GM23338 (cell line): Measurements from ENCODE around the gene PTOV1.

ENCODE experiments used
- CREB1 ChIP-seq: fragments of 250-450 bp; sonication (Bioruptor Pico); IDR thresholded peaks from 2 replicates; pipeline ENCODE4 v1.5.0; 2020; ENCODE audit warnings: low read depth, mild to moderate bottlenecking, moderate library complexity
- EZH2 ChIP-seq: fragments of 200-600 bp; sonication (generic); IDR thresholded peaks from one replicate; pipeline ENCODE4 v1.8.0; 2017; ENCODE audit warnings: antibody characterized with exemption, mild to moderate bottlenecking, low read depth; ENCODE audit not compliant: unreplicated experiment
- EZH2phosphoT487 ChIP-seq: fragments of 200-600 bp; sonication (generic); IDR thresholded peaks from one replicate; pipeline ENCODE4 v1.8.1; 2018; ENCODE audit warnings: antibody characterized with exemption; ENCODE audit not compliant: unreplicated experiment
- JUNB ChIP-seq: IDR thresholded peaks from one replicate; pipeline ENCODE4 v1.6.1; 2016; ENCODE audit warnings: antibody characterized with exemption; ENCODE audit not compliant: unreplicated experiment
- NANOG ChIP-seq: IDR thresholded peaks from 2 replicates; pipeline ENCODE4 v1.6.1; 2016; ENCODE audit warnings: antibody characterized with exemption, borderline replicate concordance
- POLR2AphosphoS5 ChIP-seq: IDR thresholded peaks from 2 replicates; pipeline ENCODE4 v1.6.1; 2016; ENCODE audit warnings: antibody characterized with exemption, low read depth
- STAT1 ChIP-seq: IDR thresholded peaks from one replicate; pipeline ENCODE4 v1.6.1; 2016; ENCODE audit warnings: antibody characterized with exemption; ENCODE audit not compliant: unreplicated experiment
- ZNF114 ChIP-seq: fragments of 250-450 bp; sonication (Bioruptor Pico); IDR thresholded peaks from 2 replicates; pipeline ENCODE4 v1.5.0; 2020; ENCODE audit warnings: mild to moderate bottlenecking, moderate library complexity
- ZNF331 ChIP-seq: fragments of 250-450 bp; sonication (Bioruptor Pico); IDR thresholded peaks from 2 replicates; pipeline ENCODE4 v1.5.0; 2020; ENCODE audit warnings: low read depth, mild to moderate bottlenecking, moderate library complexity
- TF ChIP-seq, protein P1 (sequence below), 2 experiments: fragments of 200-600 bp in 1 of 2; sonication (generic) in 1 of 2; conservative IDR thresholded peaks; 2 replicates each; pipeline versions ENCODE4 v1.5.1 to v1.6.1; 2016 to 2017; ENCODE audit warnings: antibody characterized with exemption in 2 of 2, low read depth in 2 of 2, mild to moderate bottlenecking in 2 of 2, moderate library complexity in 1 of 2
- TF ChIP-seq, protein P2 (sequence below): IDR thresholded peaks from one replicate; pipeline ENCODE4 v1.6.1; 2018; ENCODE audit warnings: antibody characterized with exemption; ENCODE audit not compliant: unreplicated experiment
- TF ChIP-seq, protein P3 (sequence below): IDR thresholded peaks from 2 replicates; pipeline ENCODE4 v1.6.1; 2016; ENCODE audit warnings: antibody characterized with exemption
- TF ChIP-seq, protein P4 (sequence below): fragments of 250-450 bp; sonication (Bioruptor Pico); IDR thresholded peaks from 2 replicates; pipeline ENCODE4 v1.5.0; 2020; ENCODE audit warnings: mild to moderate bottlenecking, moderate library complexity

DNA sequence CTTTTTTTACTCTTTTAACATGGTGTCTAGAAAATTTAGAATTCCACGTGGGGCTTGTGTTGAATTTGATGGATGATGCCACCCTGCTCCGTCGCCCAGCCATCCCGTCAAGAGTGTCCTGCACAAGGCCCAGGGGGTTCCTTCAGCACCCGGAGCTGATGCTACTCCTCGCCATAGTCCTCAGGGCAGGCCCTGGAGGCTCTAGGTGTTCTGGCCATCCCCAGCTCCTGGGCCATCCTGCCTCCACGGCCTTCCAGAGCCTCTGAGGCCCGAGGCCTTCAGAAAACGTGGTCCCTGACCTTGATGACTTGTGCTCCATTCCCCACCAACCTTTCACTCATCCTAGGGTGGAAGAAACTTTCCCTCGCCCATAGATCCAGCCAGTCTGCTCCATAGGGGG is 22.9 kb downstream of the PTOV1 start:
- no peak for TF ChIP-seq POLR2AphosphoS5
- TF ChIP-seq, protein P1, sequence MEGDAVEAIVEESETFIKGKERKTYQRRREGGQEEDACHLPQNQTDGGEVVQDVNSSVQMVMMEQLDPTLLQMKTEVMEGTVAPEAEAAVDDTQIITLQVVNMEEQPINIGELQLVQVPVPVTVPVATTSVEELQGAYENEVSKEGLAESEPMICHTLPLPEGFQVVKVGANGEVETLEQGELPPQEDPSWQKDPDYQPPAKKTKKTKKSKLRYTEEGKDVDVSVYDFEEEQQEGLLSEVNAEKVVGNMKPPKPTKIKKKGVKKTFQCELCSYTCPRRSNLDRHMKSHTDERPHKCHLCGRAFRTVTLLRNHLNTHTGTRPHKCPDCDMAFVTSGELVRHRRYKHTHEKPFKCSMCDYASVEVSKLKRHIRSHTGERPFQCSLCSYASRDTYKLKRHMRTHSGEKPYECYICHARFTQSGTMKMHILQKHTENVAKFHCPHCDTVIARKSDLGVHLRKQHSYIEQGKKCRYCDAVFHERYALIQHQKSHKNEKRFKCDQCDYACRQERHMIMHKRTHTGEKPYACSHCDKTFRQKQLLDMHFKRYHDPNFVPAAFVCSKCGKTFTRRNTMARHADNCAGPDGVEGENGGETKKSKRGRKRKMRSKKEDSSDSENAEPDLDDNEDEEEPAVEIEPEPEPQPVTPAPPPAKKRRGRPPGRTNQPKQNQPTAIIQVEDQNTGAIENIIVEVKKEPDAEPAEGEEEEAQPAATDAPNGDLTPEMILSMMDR (conservative IDR thresholded peaks at IDR 0.05; ENCODE audit: low read depth in 2 of 2): no peak
- TF ChIP-seq EZH2: no peak
- TF ChIP-seq, protein P2, sequence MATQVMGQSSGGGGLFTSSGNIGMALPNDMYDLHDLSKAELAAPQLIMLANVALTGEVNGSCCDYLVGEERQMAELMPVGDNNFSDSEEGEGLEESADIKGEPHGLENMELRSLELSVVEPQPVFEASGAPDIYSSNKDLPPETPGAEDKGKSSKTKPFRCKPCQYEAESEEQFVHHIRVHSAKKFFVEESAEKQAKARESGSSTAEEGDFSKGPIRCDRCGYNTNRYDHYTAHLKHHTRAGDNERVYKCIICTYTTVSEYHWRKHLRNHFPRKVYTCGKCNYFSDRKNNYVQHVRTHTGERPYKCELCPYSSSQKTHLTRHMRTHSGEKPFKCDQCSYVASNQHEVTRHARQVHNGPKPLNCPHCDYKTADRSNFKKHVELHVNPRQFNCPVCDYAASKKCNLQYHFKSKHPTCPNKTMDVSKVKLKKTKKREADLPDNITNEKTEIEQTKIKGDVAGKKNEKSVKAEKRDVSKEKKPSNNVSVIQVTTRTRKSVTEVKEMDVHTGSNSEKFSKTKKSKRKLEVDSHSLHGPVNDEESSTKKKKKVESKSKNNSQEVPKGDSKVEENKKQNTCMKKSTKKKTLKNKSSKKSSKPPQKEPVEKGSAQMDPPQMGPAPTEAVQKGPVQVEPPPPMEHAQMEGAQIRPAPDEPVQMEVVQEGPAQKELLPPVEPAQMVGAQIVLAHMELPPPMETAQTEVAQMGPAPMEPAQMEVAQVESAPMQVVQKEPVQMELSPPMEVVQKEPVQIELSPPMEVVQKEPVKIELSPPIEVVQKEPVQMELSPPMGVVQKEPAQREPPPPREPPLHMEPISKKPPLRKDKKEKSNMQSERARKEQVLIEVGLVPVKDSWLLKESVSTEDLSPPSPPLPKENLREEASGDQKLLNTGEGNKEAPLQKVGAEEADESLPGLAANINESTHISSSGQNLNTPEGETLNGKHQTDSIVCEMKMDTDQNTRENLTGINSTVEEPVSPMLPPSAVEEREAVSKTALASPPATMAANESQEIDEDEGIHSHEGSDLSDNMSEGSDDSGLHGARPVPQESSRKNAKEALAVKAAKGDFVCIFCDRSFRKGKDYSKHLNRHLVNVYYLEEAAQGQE: no peak
- TF ChIP-seq ZNF114 (CRISPR knock-in tag): no peak
- no peak for TF ChIP-seq JUNB
- TF ChIP-seq CREB1 (CRISPR knock-in tag): no peak
- TF ChIP-seq, protein P3, sequence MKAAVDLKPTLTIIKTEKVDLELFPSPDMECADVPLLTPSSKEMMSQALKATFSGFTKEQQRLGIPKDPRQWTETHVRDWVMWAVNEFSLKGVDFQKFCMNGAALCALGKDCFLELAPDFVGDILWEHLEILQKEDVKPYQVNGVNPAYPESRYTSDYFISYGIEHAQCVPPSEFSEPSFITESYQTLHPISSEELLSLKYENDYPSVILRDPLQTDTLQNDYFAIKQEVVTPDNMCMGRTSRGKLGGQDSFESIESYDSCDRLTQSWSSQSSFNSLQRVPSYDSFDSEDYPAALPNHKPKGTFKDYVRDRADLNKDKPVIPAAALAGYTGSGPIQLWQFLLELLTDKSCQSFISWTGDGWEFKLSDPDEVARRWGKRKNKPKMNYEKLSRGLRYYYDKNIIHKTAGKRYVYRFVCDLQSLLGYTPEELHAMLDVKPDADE: no peak
- TF ChIP-seq EZH2phosphoT487: no peak
- no peak for TF ChIP-seq NANOG
- no peak for TF ChIP-seq STAT1
- TF ChIP-seq ZNF331 (CRISPR knock-in tag): no peak
- TF ChIP-seq, protein P4, sequence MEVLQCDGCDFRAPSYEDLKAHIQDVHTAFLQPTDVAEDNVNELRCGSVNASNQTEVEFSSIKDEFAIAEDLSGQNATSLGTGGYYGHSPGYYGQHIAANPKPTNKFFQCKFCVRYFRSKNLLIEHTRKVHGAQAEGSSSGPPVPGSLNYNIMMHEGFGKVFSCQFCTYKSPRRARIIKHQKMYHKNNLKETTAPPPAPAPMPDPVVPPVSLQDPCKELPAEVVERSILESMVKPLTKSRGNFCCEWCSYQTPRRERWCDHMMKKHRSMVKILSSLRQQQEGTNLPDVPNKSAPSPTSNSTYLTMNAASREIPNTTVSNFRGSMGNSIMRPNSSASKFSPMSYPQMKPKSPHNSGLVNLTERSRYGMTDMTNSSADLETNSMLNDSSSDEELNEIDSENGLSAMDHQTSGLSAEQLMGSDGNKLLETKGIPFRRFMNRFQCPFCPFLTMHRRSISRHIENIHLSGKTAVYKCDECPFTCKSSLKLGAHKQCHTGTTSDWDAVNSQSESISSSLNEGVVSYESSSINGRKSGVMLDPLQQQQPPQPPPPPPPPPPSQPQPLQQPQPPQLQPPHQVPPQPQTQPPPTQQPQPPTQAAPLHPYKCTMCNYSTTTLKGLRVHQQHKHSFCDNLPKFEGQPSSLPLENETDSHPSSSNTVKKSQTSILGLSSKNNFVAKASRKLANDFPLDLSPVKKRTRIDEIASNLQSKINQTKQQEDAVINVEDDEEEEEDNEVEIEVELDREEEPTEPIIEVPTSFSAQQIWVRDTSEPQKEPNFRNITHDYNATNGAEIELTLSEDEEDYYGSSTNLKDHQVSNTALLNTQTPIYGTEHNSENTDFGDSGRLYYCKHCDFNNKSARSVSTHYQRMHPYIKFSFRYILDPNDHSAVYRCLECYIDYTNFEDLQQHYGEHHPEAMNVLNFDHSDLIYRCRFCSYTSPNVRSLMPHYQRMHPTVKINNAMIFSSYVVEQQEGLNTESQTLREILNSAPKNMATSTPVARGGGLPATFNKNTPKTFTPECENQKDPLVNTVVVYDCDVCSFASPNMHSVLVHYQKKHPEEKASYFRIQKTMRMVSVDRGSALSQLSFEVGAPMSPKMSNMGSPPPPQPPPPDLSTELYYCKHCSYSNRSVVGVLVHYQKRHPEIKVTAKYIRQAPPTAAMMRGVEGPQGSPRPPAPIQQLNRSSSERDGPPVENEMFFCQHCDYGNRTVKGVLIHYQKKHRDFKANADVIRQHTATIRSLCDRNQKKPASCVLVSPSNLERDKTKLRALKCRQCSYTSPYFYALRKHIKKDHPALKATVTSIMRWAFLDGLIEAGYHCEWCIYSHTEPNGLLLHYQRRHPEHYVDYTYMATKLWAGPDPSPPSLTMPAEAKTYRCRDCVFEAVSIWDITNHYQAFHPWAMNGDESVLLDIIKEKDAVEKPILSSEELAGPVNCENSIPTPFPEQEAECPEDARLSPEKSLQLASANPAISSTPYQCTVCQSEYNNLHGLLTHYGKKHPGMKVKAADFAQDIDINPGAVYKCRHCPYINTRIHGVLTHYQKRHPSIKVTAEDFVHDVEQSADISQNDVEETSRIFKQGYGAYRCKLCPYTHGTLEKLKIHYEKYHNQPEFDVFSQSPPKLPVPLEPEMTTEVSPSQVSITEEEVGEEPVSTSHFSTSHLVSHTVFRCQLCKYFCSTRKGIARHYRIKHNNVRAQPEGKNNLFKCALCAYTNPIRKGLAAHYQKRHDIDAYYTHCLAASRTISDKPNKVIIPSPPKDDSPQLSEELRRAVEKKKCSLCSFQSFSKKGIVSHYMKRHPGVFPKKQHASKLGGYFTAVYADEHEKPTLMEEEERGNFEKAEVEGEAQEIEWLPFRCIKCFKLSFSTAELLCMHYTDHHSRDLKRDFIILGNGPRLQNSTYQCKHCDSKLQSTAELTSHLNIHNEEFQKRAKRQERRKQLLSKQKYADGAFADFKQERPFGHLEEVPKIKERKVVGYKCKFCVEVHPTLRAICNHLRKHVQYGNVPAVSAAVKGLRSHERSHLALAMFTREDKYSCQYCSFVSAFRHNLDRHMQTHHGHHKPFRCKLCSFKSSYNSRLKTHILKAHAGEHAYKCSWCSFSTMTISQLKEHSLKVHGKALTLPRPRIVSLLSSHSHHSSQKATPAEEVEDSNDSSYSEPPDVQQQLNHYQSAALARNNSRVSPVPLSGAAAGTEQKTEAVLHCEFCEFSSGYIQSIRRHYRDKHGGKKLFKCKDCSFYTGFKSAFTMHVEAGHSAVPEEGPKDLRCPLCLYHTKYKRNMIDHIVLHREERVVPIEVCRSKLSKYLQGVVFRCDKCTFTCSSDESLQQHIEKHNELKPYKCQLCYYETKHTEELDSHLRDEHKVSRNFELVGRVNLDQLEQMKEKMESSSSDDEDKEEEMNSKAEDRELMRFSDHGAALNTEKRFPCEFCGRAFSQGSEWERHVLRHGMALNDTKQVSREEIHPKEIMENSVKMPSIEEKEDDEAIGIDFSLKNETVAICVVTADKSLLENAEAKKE (CRISPR knock-in tag): no peak
